IMR-90 (cell line): ENCODE measurements around the gene ATXN1. TPM values are rescaled to one million over a fixed set of nuclear protein-coding genes. Genes with fewer than 3 reads are reported as not detected.

Source experiments
- ATAC-seq: fragments of 200-7000 bp; cut with Tn5 transposase; 2 replicates; pipeline ENCODE4 v1.9.1; 2020; ENCODE audit warnings: low read depth, mild to moderate bottlenecking, moderate library complexity
- BruUV-seq: library from RNA; stranded (reverse); fragments of 400-500 nt; replicated peaks from 2 replicates; lab custom pipeline; 2021; lab: Mats Ljungman, UMichigan
- CTCF ChIA-PET: fragments of 300-600 bp; formaldehyde crosslinking; extraction: SDS; loops from one replicate; lab custom pipeline; 2021; ENCODE audit warnings: antibody characterized with exemption; lab: Yijun Ruan, JAX
- POLR2A ChIA-PET: fragments of 300-600 bp; sonication (Branson Sonifier 250); formaldehyde crosslinking; loops from one replicate; lab custom pipeline; 2022; ENCODE audit warnings: antibody characterized with exemption; ENCODE audit not compliant: unreplicated experiment; lab: Charles Lee
- DNase-seq: peaks from one replicate; pipeline ENCODE4 v3.0.0; 2013
- H2AFZ ChIP-seq: replicated peaks from 2 replicates; pipeline ENCODE3; 2013; ENCODE audit warnings: low read length, mild to moderate bottlenecking; ENCODE audit not compliant: poor library complexity
- H2AK5ac ChIP-seq: 2 replicates; pipeline ENCODE4 v1.6.1; 2013; ENCODE audit warnings: low read depth, low read length, inconsistent platforms
- H2AK9ac ChIP-seq: replicated peaks from 2 replicates; pipeline ENCODE3; 2013; ENCODE audit warnings: mild to moderate bottlenecking, low read depth, low read length, moderate library complexity; ENCODE audit not compliant: poor library complexity
- H2BK120ac ChIP-seq: 2 replicates; pipeline ENCODE4 v1.6.1; 2013; ENCODE audit warnings: low read depth, low read length, inconsistent platforms
- H2BK15ac ChIP-seq: 3 replicates; pipeline ENCODE4 v1.6.1; 2013; ENCODE audit warnings: low read depth, low read length, inconsistent platforms
- H2BK20ac ChIP-seq: 2 replicates; pipeline ENCODE4 v1.6.1; 2013; ENCODE audit warnings: low read depth, mild to moderate bottlenecking, inconsistent platforms, low read length, moderate library complexity
- H2BK5ac ChIP-seq: 2 replicates; pipeline ENCODE4 v1.6.1; 2013; ENCODE audit warnings: mild to moderate bottlenecking, low read depth, low read length, inconsistent platforms; ENCODE audit not compliant: poor library complexity, severe bottlenecking
- H3K14ac ChIP-seq: replicated peaks from 2 replicates; pipeline ENCODE4 v1.6.1; 2013; ENCODE audit warnings: low read depth, low read length, inconsistent platforms
- H3K18ac ChIP-seq: 2 replicates; pipeline ENCODE4 v1.6.1; 2013; ENCODE audit warnings: low read depth, low read length, control low read depth
- H3K23ac ChIP-seq: 2 replicates; pipeline ENCODE4 v1.6.1; 2013; ENCODE audit warnings: low read depth, low read length, inconsistent platforms
- H3K27ac ChIP-seq: 2 replicates; pipeline ENCODE4 v1.5.1; 2013; ENCODE audit warnings: mild to moderate bottlenecking, control low read depth, low read length; ENCODE audit not compliant: insufficient read depth
- H3K27me3 ChIP-seq: 2 replicates; pipeline ENCODE4 v1.6.1; 2013; ENCODE audit warnings: low read length; ENCODE audit not compliant: control insufficient read depth, insufficient read depth
- H3K36me3 ChIP-seq: 2 replicates; pipeline ENCODE4 v1.6.1; 2013; ENCODE audit warnings: low read length, mixed read lengths; ENCODE audit not compliant: control insufficient read depth, insufficient read depth
- H3K4ac ChIP-seq: 2 replicates; pipeline ENCODE4 v1.6.1; 2013; ENCODE audit warnings: low read depth, low read length, inconsistent platforms
- H3K4me1 ChIP-seq: 2 replicates; pipeline ENCODE4 v1.6.1; 2013; ENCODE audit warnings: low read length, mixed read lengths; ENCODE audit not compliant: control insufficient read depth, insufficient read depth
- H3K4me2 ChIP-seq: 2 replicates; pipeline ENCODE4 v1.6.1; 2013; ENCODE audit warnings: low read depth, mild to moderate bottlenecking, control low read depth, low read length, moderate library complexity
- H3K4me3 ChIP-seq: 2 replicates; pipeline ENCODE4 v1.5.1; 2013; ENCODE audit warnings: low read depth, mild to moderate bottlenecking, control low read depth, low read length, moderate library complexity; ENCODE audit not compliant: insufficient read depth
- H3K56ac ChIP-seq: 2 replicates; pipeline ENCODE4 v1.6.1; 2013; ENCODE audit warnings: low read length, inconsistent platforms; ENCODE audit not compliant: insufficient read depth; ENCODE audit errors: extremely low read depth
- H3K79me1 ChIP-seq, 2 experiments: 2 replicates each; pipeline ENCODE4 v1.6.1; 2013; ENCODE audit warnings: low read length in 2 of 2, inconsistent platforms in 1 of 2, low read depth in 1 of 2
- H3K9ac ChIP-seq: 2 replicates; pipeline ENCODE4 v1.6.1; 2013; ENCODE audit warnings: low read depth, low read length, control low read depth
- H3K9me1 ChIP-seq: 2 replicates; pipeline ENCODE4 v1.6.1; 2013; ENCODE audit warnings: low read length, inconsistent platforms; ENCODE audit not compliant: insufficient read depth
- H3K9me3 ChIP-seq: 2 replicates; pipeline ENCODE4 v1.6.1; 2013; ENCODE audit warnings: low read length; ENCODE audit not compliant: control insufficient read depth, insufficient read depth
- H4K20me1 ChIP-seq: 2 replicates; pipeline ENCODE4 v1.6.1; 2013; ENCODE audit warnings: low read length, inconsistent platforms; ENCODE audit not compliant: insufficient read depth
- H4K5ac ChIP-seq: 2 replicates; pipeline ENCODE4 v1.6.1; 2013; ENCODE audit warnings: mild to moderate bottlenecking, low read depth, low read length, control low read depth
- H4K8ac ChIP-seq, 2 experiments: 2 replicates each; pipeline ENCODE4 v1.6.1; 2013; ENCODE audit warnings: low read depth in 2 of 2, low read length in 2 of 2, control low read depth in 1 of 2, inconsistent platforms in 1 of 2
- H4K91ac ChIP-seq: 2 replicates; pipeline ENCODE4 v1.6.1; 2013; ENCODE audit warnings: low read depth, low read length, inconsistent platforms; ENCODE audit not compliant: insufficient read depth
- BHLHE40 ChIP-seq: fragments of 150-350 bp; IDR thresholded peaks from 2 replicates; pipeline ENCODE4 v1.6.1; 2016; ENCODE audit warnings: mild to moderate bottlenecking, low read depth, low read length
- CTCF ChIP-seq: conservative IDR thresholded peaks from 2 replicates; pipeline ENCODE4 v1.5.1; 2012; ENCODE audit warnings: mild to moderate bottlenecking, low read depth, low read length, improper control_type of control experiment
- ELK1 ChIP-seq: fragments of 150-350 bp; IDR thresholded peaks from 2 replicates; pipeline ENCODE4 v1.6.1; 2016; ENCODE audit warnings: low read depth, mild to moderate bottlenecking, low read length, moderate library complexity, borderline replicate concordance
- MXI1 ChIP-seq: IDR thresholded peaks from 2 replicates; pipeline ENCODE4 v1.6.1; 2012; ENCODE audit warnings: low read depth, mild to moderate bottlenecking, low read length, moderate library complexity, borderline replicate concordance
- POLR2A ChIP-seq: IDR thresholded peaks from 2 replicates; pipeline ENCODE4 v1.6.1; 2012; ENCODE audit warnings: mild to moderate bottlenecking, low read depth, low read length
- RAD21 ChIP-seq: IDR thresholded peaks from 2 replicates; pipeline ENCODE4 v1.6.1; 2012; ENCODE audit warnings: low read length, improper control_type of control experiment
- RCOR1 ChIP-seq: IDR thresholded peaks from 2 replicates; pipeline ENCODE4 v1.6.1; 2012; ENCODE audit warnings: mild to moderate bottlenecking, low read length, improper control_type of control experiment; ENCODE audit not compliant: insufficient replicate concordance
- USF2 ChIP-seq: fragments of 150-350 bp; IDR thresholded peaks from 2 replicates; pipeline ENCODE4 v1.6.1; 2017; ENCODE audit warnings: mild to moderate bottlenecking, antibody characterized with exemption, low read length, low read depth
- whole genome bisulfite sequencing, 2 experiments: methylation state at CpG; one replicate each; pipeline versions ENCODE4 v1.1.5 to v1.1.7; 2013; ENCODE audit warnings: missing lambda C conversion rate in 2 of 2; ENCODE audit not compliant: insufficient read length in 1 of 2; ENCODE audit errors: extremely low coverage in 2 of 2; 5-methylcytosine and 5-hydroxymethylcytosine counted together
- dilution Hi-C: fragments of 300-500 bp; cut with HindIII; formaldehyde crosslinking; loops from one replicate; pipeline ENCODE4 v1.14.3; 2018; ENCODE audit warnings: low sequenced_read_pairs; ENCODE audit not compliant: unreplicated experiment
- in situ Hi-C: fragments of 300-500 bp; cut with MboI; formaldehyde crosslinking; loops from 3 replicates; pipeline ENCODE4 v1.14.3; 2019; ENCODE audit warnings: low sequenced_read_pairs, inconsistent platforms, mixed read lengths
- intact Hi-C: fragments of 100-400 bp; cut with micrococcal nuclease; formaldehyde crosslinking; loops from 2 replicates; pipeline ENCODE4 v1.10.0; 2022
- polyA plus RNA-seq, 3 experiments: library from polyadenylated mRNA; depleted of rRNA; stranded (reverse); fragments of >200 nt; gene quantifications; 2 replicates each; pipeline ENCODE4 v1.2.3, GENCODE V29; 2012; ENCODE audit warnings: low replicate concordance in 1 of 3
- total RNA-seq: library from RNA; depleted of rRNA; stranded (reverse); fragments of >200 nt; gene quantifications from 2 replicates; pipeline ENCODE4 v1.2.3, GENCODE V29; 2012

The ATXN1 gene
- total and polyA plus RNA-seq, 2 of the 4 experiments (the other 2 are of a cell fraction), result 7.3 to 11.1 TPM

GRCh38 chr6:16755544-16755943 is 5.7 kb downstream of the ATXN1 start:
- H3K9me1 ChIP-seq, result peaks cover 13% of the 10 kb centered on the region; the same call in 1 of the 2 replicates
- H3K4me3 ChIP-seq, result no peak overlapping the region
- ATAC-seq, result no peak
- peaks cover 12 to 51% of the 10 kb centered on the region in 2 experiments for H3K79me1 ChIP-seq
- H2BK5ac ChIP-seq, result no peak overlapping the region
- H3K4me2 ChIP-seq, result no peak overlapping the region
- WGBS, 2 experiments, result no CpG with 5 or more reads among the region's 3 CpGs
- ChIA-PET POLR2A (no interaction called here), CTCF (no interaction called here)
- H2BK120ac ChIP-seq, result no peak overlapping the region
- no peak overlapping the region for H4K5ac ChIP-seq
- TF ChIP-seq CTCF (no peak), RAD21 (no peak), USF2 (no peak), POLR2A (no peak), MXI1 (no peak), RCOR1 (no peak), BHLHE40 (no peak), ELK1 (no peak)
- no peak overlapping the region for H3K23ac ChIP-seq
- no peaks in the 10 kb centered on the region for H3K9me3 ChIP-seq
- H3K18ac ChIP-seq, result no peak overlapping the region
- dilution Hi-C loops (no loop called here), in situ Hi-C loops (no loop called here), intact Hi-C loops (no loop called here)
- no peak overlapping the region for H4K8ac ChIP-seq
- H2BK15ac ChIP-seq, result no peak overlapping the region
- peaks cover 42% of the 10 kb centered on the region; the same call in 1 of the 2 replicates for H4K20me1 ChIP-seq
- peaks cover 4% of the 10 kb centered on the region; the same call in 1 of the 2 replicates for H3K36me3 ChIP-seq
- H2AK9ac ChIP-seq, result no peak overlapping the region
- DNase-seq, result no peak
- no peak overlapping the region for H3K27ac ChIP-seq
- no peak overlapping the region for H3K4ac ChIP-seq
- peaks cover 12% of the 10 kb centered on the region for H3K4me1 ChIP-seq
- H2BK20ac ChIP-seq, result no peak overlapping the region
- H3K27me3 ChIP-seq, result no peaks in the 10 kb centered on the region
- H2AK5ac ChIP-seq, result no peak overlapping the region
- no peak overlapping the region for H2AFZ ChIP-seq
- H3K56ac ChIP-seq, result no peak overlapping the region
- no peak overlapping the region for H4K91ac ChIP-seq
- H3K9ac ChIP-seq, result no peak overlapping the region
- no TSS peak for BruUV-seq
- no peak overlapping the region for H3K14ac ChIP-seq
